Bronchus fibroblast of lung (primary cell): Measurements from ENCODE around the gene UGGT2. TPM values are rescaled to one million over a fixed set of nuclear protein-coding genes. Genes with fewer than 3 reads are reported as not detected.

ENCODE experiments used
- total RNA-seq: library from RNA; depleted of rRNA; stranded (reverse); fragments of >200 nt; gene quantifications from 2 replicates; pipeline ENCODE4 v1.2.3, GENCODE V29; 2015

The UGGT2 gene
- 16.1 and 30.4 TPM in 2 replicates for total RNA-seq

GRCh38 chr13:96053003-96053703 lies at the start of gene UGGT2:
Gene UGGT2 (minus strand): TSS chr13:96053401. CDS start chr13:96053312, 89 bp downstream.

GRCh38 chr13:96089749-96090239 lies 36.6 kb upstream of the UGGT2 start, which contains the start of gene HS6ST3:
Gene HS6ST3 (plus strand): TSS chr13:96090107.

Other genes with a start within 250 kb of the UGGT2 start
- gene HS6ST3, start 36.7 kb upstream of the UGGT2 start, total RNA-seq: under 0.01 TPM in 2 replicates